ENCODE results near the gene ATPAF2.
A peak's percentile ranks its signal among the peaks of the same experiment; 100 is the strongest.

The ATPAF2 gene

GRCh38 chr17:17985555-17985954 is 53.4 kb downstream of the ATPAF2 start:
- DNase-seq (ENCODE audit: low read depth in 2 of 2), result no peak

DNA sequence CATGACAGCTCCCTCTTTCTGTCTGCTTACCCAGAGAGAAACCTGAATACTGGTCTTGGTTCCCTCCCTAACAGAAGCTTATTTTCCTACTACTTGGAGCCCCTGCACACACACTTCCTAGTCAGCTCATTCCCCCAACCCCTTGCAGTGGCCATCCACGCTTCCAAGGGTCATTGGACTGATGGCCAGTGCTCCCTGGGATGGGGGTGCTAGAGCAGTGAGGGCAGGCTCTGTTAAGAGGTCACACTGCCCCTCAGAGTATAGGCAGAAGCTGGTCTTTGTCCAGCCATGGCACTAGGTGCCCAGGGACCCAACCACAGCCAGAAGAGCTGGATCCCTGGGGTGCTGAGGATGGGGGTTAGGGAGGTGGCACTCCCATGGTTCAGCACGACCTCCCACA is 53.8 kb downstream of the ATPAF2 start:
- no peak for DNase-seq (ENCODE audit: low read depth in 2 of 2)

GRCh38 chr17:17983776-17984175 is 55.2 kb downstream of the ATPAF2 start:
- no peak for DNase-seq (ENCODE audit: low read depth in 2 of 2)

GRCh38 chr17:17983376-17983775 is 55.6 kb downstream of the ATPAF2 start:
- no peak for DNase-seq (ENCODE audit: low read depth in 2 of 2)

- no peak for DNase-seq (ENCODE audit: low read depth in 2 of 2)
Observed at GRCh38 chr17:17982801-17983200, 56.2 kb downstream of the ATPAF2 start.

DNA sequence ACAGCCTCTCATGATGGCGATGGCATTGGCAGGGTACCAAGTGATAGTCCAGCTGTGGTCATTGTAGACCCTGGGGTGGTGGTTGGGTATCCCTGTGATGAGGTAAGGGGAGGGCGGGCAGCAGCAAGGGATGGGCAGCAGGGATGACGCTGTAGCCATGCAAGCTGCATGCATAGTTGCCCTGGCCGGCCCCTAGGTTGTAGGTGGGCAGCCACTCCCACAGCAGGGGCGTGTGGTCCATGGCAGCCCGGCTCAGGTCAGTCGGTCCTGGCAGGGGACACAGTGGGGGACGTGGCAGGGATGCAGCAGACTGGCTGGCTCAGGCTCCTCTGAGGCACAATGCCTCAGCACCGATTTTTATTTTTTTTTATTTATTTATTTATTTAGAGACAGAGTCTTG is 57.6 kb downstream of the ATPAF2 start:
- no peak for DNase-seq (ENCODE audit: low read depth in 2 of 2)

GRCh38 chr17:17979778-17980177 is 59.2 kb downstream of the ATPAF2 start:
- DNase-seq (ENCODE audit: low read depth in 2 of 2), result no peak

GRCh38 chr17:17978481-17979424 is 60.2 kb downstream of the ATPAF2 start:
- no peak for DNase-seq (ENCODE audit: low read depth in 2 of 2)

GRCh38 chr17:17976931-17977570 is 61.9 kb downstream of the ATPAF2 start:
- DNase-seq (ENCODE audit: low read depth in 2 of 2), result no peak

DNA sequence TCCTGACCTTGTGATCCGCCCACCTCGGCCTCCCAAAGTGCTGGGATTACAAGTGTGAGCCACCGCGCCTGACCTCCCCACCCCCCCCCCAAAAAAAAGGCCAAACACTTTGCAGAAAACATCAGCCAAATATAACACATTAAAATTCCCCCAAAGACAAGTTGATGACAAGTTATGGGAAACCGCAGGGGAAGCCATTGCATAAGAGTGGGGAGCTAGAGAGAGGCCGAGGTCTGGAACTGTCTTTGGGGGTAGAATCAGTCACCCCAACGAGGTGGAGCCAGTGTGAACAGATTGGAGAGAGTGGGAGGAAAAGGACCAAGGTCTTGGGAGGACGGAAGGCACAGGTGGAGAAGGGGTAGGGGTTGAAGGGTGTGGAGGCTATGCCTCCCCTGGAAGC is 63.5 kb downstream of the ATPAF2 start:
- DNase-seq (ENCODE audit: low read depth in 2 of 2), result no peak

- DNase-seq (ENCODE audit: low read depth in 2 of 2), result no peak
Observed at GRCh38 chr17:17972952-17973254, 66.1 kb downstream of the ATPAF2 start.

- peak; percentile 99 for DNase-seq (ENCODE audit: low read depth in 2 of 2)
Observed at GRCh38 chr17:17972126-17972951, 66.6 kb downstream of the ATPAF2 start, which contains the start of the genes DRC3 and TOM1L2. DRC3 (plus strand) TSS chr17:17972862; CDS start chr17:17977599, 4,737 bp downstream. TOM1L2 (minus strand) TSS chr17:17972400; CDS start chr17:17972313, 87 bp downstream.

DNA sequence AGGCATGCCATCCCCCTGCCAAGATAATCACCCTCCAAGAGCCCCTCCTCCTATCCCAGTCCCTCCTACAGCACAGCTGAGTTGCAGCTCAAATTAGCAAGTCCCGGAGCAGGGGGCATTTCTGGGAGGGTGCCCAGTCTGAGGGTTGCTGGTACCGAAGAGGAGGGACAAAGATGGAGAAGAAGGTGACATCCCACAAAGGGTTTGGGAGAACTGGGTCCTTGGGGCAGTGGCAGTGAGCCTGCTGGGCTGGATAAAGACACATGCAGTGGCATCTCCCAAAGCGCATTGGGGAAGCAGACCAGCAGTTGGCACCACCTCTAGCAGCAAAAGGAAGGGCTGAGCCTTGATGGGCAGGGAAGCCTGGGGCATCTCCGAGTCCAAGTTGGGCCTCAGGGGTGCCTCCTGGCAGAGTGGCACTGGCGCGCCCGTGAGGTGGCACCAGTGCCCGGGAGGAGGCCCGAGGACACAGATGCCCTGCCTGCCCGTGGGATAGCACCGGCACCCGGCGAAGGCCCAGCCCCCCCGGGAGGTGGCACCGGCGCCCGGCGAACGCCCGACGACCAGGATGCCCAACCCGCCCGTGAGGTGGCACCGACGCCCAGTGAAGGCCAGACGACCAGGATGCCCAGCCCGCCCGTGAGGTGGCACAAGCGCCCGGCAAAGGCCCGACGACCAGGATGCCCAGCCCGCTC is 67.4 kb downstream of the ATPAF2 start:
- peak in 1 of 2 donors; percentile 9 for DNase-seq (ENCODE audit: low read depth in 2 of 2)

GRCh38 chr17:17970699-17971430 is 68.1 kb downstream of the ATPAF2 start:
- no peak for DNase-seq (ENCODE audit: low read depth in 2 of 2)

Measured in stimulated activated CD4-positive, alpha-beta T cell treated with anti-CD3 and anti-CD28 coated beads, Interleukin-1b, Interleukin-23, amount 100 ng/mL, for 4 hours (primary cell).